HG03521 (cell line): ENCODE data around the gene FKBP5.
"Not testable (repeated sequence)": the region's sequence is repeated elsewhere in the genome, so short reads cannot be mapped to it uniquely, and the experiment has no call there.

ENCODE experiments used
- ATAC-seq: cut with Tn5 transposase; IDR thresholded peaks from one replicate; pipeline ENCODE4 v1.9.1; 2021; ENCODE audit warnings: mild to moderate bottlenecking, moderate library complexity; ENCODE audit not compliant: unreplicated experiment

FKBP5 gene

GRCh38 chr6:35688605-35689322, at the start of gene FKBP5:
TSS of gene FKBP5 (minus strand) at chr6:35688915. CDS start at chr6:35642824, 46,091 bp downstream.
- peak; percentile 90 for ATAC-seq

GRCh38 chr6:35737413-35738211, 48.9 kb upstream of the FKBP5 start:
- no peak for ATAC-seq

GRCh38 chr6:35736982-35737412, 48.3 kb upstream of the FKBP5 start, which contains the start of gene ARMC12:
TSS of gene ARMC12 (plus strand) at chr6:35737032. CDS start at chr6:35737109, 77 bp downstream.
- ATAC-seq, result no peak

GRCh38 chr6:35736253-35736894, 47.7 kb upstream of the FKBP5 start:
- no peak for ATAC-seq

GRCh38 chr6:35735452-35735851, 46.7 kb upstream of the FKBP5 start:
- ATAC-seq, result no peak

- ATAC-seq, result not testable (repeated sequence)
Observed at GRCh38 chr6:35734319-35734718, 45.6 kb upstream of the FKBP5 start.

- ATAC-seq, result no peak
Observed at GRCh38 chr6:35733633-35734032, 44.9 kb upstream of the FKBP5 start.

GRCh38 chr6:35731736-35732532, 43.2 kb upstream of the FKBP5 start:
- ATAC-seq, result peak; percentile 41

GRCh38 chr6:35731414-35731735, 42.7 kb upstream of the FKBP5 start:
- ATAC-seq, result peak; percentile 44

- peak; percentile 1 for ATAC-seq
Observed at GRCh38 chr6:35730745-35731413, 42.2 kb upstream of the FKBP5 start.

- no peak for ATAC-seq
Observed at GRCh38 chr6:35729722-35730121, 41.0 kb upstream of the FKBP5 start.

- no peak for ATAC-seq
Observed at GRCh38 chr6:35728683-35729678, 40.3 kb upstream of the FKBP5 start.

- ATAC-seq, result peak; percentile 44
Observed at GRCh38 chr6:35727935-35728682, 39.4 kb upstream of the FKBP5 start.

GRCh38 chr6:35727231-35727934, 38.7 kb upstream of the FKBP5 start:
- peak; percentile 1 for ATAC-seq

- ATAC-seq, result no peak
Observed at GRCh38 chr6:35725721-35726438, 37.2 kb upstream of the FKBP5 start.

GRCh38 chr6:35725081-35725708, 36.5 kb upstream of the FKBP5 start:
- ATAC-seq, result no peak

- no peak for ATAC-seq
Observed at GRCh38 chr6:35724471-35724870, 35.8 kb upstream of the FKBP5 start.
